ENCODE measurements around the gene VWA3A. TPM values are rescaled to one million over a fixed set of nuclear protein-coding genes. Genes with fewer than 3 reads are reported as not detected.
"Not testable (repeated sequence)": the region's sequence is repeated elsewhere in the genome, so short reads cannot be mapped to it uniquely, and the experiment has no call there.

Gene VWA3A
- total RNA-seq, 1 donor from 2014 or later, result 0.98 TPM

DNA sequence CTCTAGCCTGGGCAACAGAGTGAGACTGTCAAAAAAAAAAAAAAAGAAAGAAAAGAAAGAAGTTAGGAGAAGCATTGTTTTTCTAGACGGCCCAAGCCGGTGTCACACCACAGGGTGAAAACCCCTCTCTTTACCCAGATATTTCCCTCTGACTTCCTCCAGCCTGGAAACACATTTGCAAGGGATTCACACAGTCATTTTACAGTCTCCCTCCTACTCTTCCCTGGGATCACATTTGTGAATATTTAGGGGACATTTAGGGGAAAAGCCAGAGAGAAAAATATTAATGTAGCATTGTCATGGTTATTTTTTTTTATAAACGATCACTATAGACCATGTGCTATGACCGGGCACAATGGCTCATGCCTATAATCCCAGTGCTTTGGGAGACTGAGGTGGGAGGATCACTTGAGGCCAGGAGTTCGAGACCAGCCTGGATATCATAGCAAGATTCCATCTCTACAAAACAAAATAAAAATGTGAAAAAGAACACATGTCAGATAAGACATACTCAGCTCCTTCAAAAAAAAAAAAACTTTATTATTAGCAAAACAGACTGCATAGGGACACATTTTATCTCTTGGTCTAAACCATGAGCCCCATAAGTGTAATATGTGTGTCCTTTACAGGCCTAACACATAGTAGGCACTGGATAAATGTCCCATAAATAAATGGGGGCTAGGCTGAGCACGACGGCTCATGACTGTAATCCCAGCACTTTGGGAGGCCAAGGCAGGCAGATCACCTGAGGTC, 59.1 kb downstream of the VWA3A start:
- H3K27me3 Mint-ChIP-seq, result peaks cover 8% of the 10 kb centered on the region
- H3K4me3 Mint-ChIP-seq (ENCODE audit: low read depth), result no peak overlapping the region
- no peaks in the 10 kb centered on the region for H3K9me3 Mint-ChIP-seq (ENCODE audit: low read depth)

GRCh38 chr16:22152316-22152715, 60.0 kb downstream of the VWA3A start:
- TF ChIP-seq CTCF (IDR thresholded peaks at IDR 0.05; ENCODE audit: unreplicated experiment), result no peak
- Mint-ChIP-seq H3K9me3 (ENCODE audit: low read depth) (no peaks in the 10 kb centered on the region), H3K4me1 (ENCODE audit: low read depth) (peaks cover 5% of the 10 kb centered on the region), H3K4me3 (ENCODE audit: low read depth) (no peak overlapping the region), H3K36me3 (ENCODE audit: insufficient read depth) (no peaks in the 10 kb centered on the region), H3K27me3 (peaks cover 7% of the 10 kb centered on the region), H3K27ac (no peak overlapping the region)
- DNase-seq (ENCODE audit: low spot score, unreplicated experiment), result no peak

More for the DNA sequence above, 59.1 kb downstream of the VWA3A start:
- TF ChIP-seq CTCF (IDR thresholded peaks at IDR 0.05; ENCODE audit: unreplicated experiment), result no peak
- no peak for DNase-seq (ENCODE audit: low spot score, unreplicated experiment)
- Mint-ChIP-seq H3K36me3 (ENCODE audit: insufficient read depth) (no peaks in the 10 kb centered on the region), H3K4me1 (ENCODE audit: low read depth) (peaks cover 5% of the 10 kb centered on the region), H3K27ac (no peak overlapping the region)

DNA sequence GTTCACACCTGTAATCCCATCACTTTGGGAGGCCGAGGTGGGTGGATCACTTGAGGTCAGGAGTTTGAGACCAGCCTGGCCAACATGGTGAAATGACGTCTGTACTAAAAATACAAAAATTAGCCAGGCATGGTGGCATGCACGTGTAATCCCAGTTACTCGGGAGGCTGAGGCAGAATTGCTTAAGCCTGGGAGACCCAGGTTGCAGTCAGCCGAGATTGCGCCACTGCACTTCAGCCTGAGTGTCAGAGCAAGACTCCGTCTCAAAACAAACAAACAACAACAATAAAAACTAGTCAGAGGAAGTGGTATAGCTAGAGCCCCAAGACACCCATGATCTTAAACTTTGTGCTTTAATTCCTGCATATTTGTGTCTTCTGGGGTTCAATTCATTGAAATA, 60.7 kb downstream of the VWA3A start:
- not testable (repeated sequence) for H3K4me1 Mint-ChIP-seq (ENCODE audit: low read depth); H3K27ac Mint-ChIP-seq; H3K4me3 Mint-ChIP-seq (ENCODE audit: low read depth); H3K9me3 Mint-ChIP-seq (ENCODE audit: low read depth); DNase-seq (ENCODE audit: low spot score, unreplicated experiment); H3K27me3 Mint-ChIP-seq; H3K36me3 Mint-ChIP-seq (ENCODE audit: insufficient read depth)

GRCh38 chr16:22161401-22161800, 69.1 kb downstream of the VWA3A start:
- Mint-ChIP-seq H3K4me1 (ENCODE audit: low read depth) (no peaks in the 10 kb centered on the region), H3K9me3 (ENCODE audit: low read depth) (no peaks in the 10 kb centered on the region), H3K36me3 (ENCODE audit: insufficient read depth) (no peaks in the 10 kb centered on the region), H3K27ac (no peak overlapping the region), H3K27me3 (peaks cover 42% of the 10 kb centered on the region), H3K4me3 (ENCODE audit: low read depth) (no peak overlapping the region)
- no peak for TF ChIP-seq CTCF (IDR thresholded peaks at IDR 0.05; ENCODE audit: unreplicated experiment)
- DNase-seq (ENCODE audit: low spot score, unreplicated experiment), result no peak

DNA sequence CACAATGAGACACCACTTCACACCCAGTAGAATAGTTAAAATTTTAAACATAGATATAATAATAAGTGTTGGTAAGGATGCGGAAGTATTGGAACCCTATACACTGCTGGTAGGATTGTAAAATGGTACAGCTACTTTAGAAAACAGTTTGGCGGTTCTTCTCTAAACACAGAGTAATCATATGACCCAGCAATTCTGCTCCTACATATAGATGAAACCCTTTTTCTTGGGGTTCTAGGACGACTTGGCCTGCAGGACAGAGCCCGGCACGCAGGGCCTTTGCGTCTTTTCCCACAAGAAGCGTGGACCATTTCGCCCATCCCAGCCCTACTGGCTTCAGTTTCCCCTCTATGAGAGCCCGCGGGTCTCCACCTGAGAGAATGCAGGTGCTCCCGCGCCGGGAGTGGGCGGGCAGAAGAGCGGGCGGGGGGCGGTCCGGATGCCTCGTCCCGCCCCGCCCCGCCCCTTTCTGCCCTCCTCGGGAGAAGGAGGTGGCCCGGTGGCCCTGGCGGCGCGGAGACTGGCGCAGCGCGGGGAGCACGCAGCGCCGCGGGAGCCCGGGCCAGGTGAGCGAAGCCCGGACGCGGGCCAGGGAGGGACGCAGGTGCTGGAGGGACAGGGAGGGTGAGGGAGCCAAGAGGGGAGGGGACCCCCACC, 69.8 kb downstream of the VWA3A start, which contains the start of gene SDR42E2:
Gene SDR42E2, plus strand, starts transcription at position 508 of the 657 bp plus-strand sequence. CDS start 3,077 bp downstream, outside the sequence.
- no peaks in the 10 kb centered on the region for H3K4me1 Mint-ChIP-seq (ENCODE audit: low read depth)
- no peak within 1 kb of the TSS for H3K27ac Mint-ChIP-seq
- DNase-seq (ENCODE audit: low spot score, unreplicated experiment), result peak; percentile 38
- H3K4me3 Mint-ChIP-seq (ENCODE audit: low read depth), result peak within 1 kb of the TSS; percentile 19
- no peaks in the 10 kb centered on the region for H3K36me3 Mint-ChIP-seq (ENCODE audit: insufficient read depth)
- H3K9me3 Mint-ChIP-seq (ENCODE audit: low read depth), result no peaks in the 10 kb centered on the region
- no peak for TF ChIP-seq CTCF (IDR thresholded peaks at IDR 0.05; ENCODE audit: unreplicated experiment)
- peaks cover 41% of the 10 kb centered on the region for H3K27me3 Mint-ChIP-seq
